MM.1S (cell line): Measurements from ENCODE around the gene KDF1.

Experiments
- DNase-seq: peaks from one replicate; pipeline ENCODE4 v3.0.0-alpha.2; 2015
- H2AFZ ChIP-seq: fragments of 300-600 bp; sonication (generic); 2 replicates; pipeline ENCODE4 v1.6.0; 2016; ENCODE audit warnings: antibody characterized with exemption, low read length
- H3F3A ChIP-seq: fragments of 300-600 bp; sonication (generic); 2 replicates; pipeline ENCODE4 v1.6.1; 2016; ENCODE audit warnings: mild to moderate bottlenecking, antibody characterized with exemption, low read length, moderate library complexity, mixed read lengths; ENCODE audit not compliant: insufficient read depth
- H3K27ac ChIP-seq: fragments of 300-600 bp; sonication (generic); 2 replicates; pipeline ENCODE4 v1.5.1; 2016; ENCODE audit warnings: mild to moderate bottlenecking, low read length
- H3K27me3 ChIP-seq: fragments of 300-600 bp; sonication (generic); replicated peaks from 2 replicates; pipeline ENCODE4 v1.6.0; 2016; ENCODE audit warnings: low read length; ENCODE audit not compliant: insufficient read depth
- H3K36me3 ChIP-seq: fragments of 300-600 bp; sonication (generic); replicated peaks from 2 replicates; pipeline ENCODE4 v1.6.1; 2016; ENCODE audit warnings: mild to moderate bottlenecking, low read length, mixed read lengths; ENCODE audit not compliant: insufficient read depth
- H3K4me1 ChIP-seq: fragments of 300-600 bp; sonication (generic); 2 replicates; pipeline ENCODE4 v1.6.1; 2016; ENCODE audit warnings: low read length, mixed read lengths
- H3K4me2 ChIP-seq: fragments of 300-600 bp; sonication (generic); 2 replicates; pipeline ENCODE4 v1.6.0; 2016; ENCODE audit warnings: low read depth, low read length
- H3K4me3 ChIP-seq: fragments of 300-600 bp; sonication (generic); 2 replicates; pipeline ENCODE4 v1.5.1; 2016; ENCODE audit warnings: low read length, mixed read lengths
- H3K79me2 ChIP-seq: fragments of 300-600 bp; sonication (generic); 2 replicates; pipeline ENCODE4 v1.6.1; 2016; ENCODE audit warnings: mixed run types, low read length, mixed read lengths
- H3K9ac ChIP-seq: fragments of 300-600 bp; sonication (generic); 2 replicates; pipeline ENCODE4 v1.6.1; 2016; ENCODE audit warnings: low read length, mixed read lengths
- H3K9me2 ChIP-seq: fragments of 300-600 bp; sonication (generic); replicated peaks from 2 replicates; pipeline ENCODE4 v1.6.1; 2016; ENCODE audit warnings: mild to moderate bottlenecking, low read length, mixed read lengths; ENCODE audit not compliant: insufficient read depth
- H3K9me3 ChIP-seq: fragments of 300-600 bp; sonication (generic); replicated peaks from 2 replicates; pipeline ENCODE4 v1.6.1; 2016; ENCODE audit warnings: mild to moderate bottlenecking, low read length, mixed read lengths; ENCODE audit not compliant: insufficient read depth
- H4K20me1 ChIP-seq: fragments of 300-600 bp; sonication (generic); 2 replicates; pipeline ENCODE4 v1.6.1; 2016; ENCODE audit warnings: mild to moderate bottlenecking, low read length, moderate library complexity, mixed read lengths; ENCODE audit not compliant: insufficient read depth
- EZH2 ChIP-seq: fragments of 300-600 bp; sonication (generic); optimal IDR thresholded peaks from 2 replicates; pipeline ENCODE3; 2017; ENCODE audit warnings: low read depth, mild to moderate bottlenecking, antibody characterized with exemption, low read length, mixed read lengths
- EZH2phosphoT487 ChIP-seq: fragments of 300-600 bp; sonication (generic); IDR thresholded peaks from 2 replicates; pipeline ENCODE4 v1.6.1; 2018; ENCODE audit warnings: antibody characterized with exemption, low read length
- TF ChIP-seq, protein P1 (sequence below): fragments of 300-600 bp; sonication (generic); IDR thresholded peaks from 2 replicates; pipeline ENCODE4 v1.5.1; 2016; ENCODE audit warnings: antibody characterized with exemption, low read length, mixed read lengths

KDF1 gene

DNA sequence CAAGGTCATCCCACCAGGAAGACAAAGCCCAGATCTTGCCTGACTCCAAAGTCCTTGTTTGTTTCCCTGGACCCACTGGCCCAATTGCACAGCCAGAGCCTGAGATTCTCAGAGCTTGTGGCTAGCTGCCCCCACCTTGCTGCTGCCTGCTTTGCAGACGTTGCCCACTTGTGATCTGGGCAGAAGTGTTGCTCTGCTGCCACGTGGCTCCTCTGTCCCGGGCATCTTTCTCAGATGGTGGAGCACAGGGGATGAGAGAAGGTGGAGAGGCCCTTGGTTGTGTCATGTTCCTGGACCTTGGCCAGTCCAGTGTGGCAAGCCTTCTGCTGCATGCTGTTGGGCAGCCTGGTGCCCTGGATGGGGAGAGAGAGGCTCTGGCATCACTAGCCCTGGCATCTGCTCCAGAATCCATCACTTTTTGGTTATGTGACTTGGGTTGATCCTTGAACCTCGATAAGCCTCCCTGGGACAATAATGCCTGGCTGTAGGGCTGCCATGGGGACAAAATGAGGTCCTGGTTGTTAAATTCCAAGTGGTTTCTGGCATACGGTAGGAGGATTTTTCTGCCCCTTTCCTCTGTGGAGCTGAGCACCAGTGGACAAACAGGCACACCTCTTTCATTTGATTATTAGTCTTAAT, 44.9 kb downstream of the KDF1 start:
- Histone ChIP-seq H4K20me1 (no peaks in the 10 kb centered on the region), H3K4me3 (no peak overlapping the region), H3K79me2 (no peaks in the 10 kb centered on the region), H3K4me2 (no peak overlapping the region), H3K9me3 (no peaks in the 10 kb centered on the region), H3F3A (no peaks in the 10 kb centered on the region), H3K27me3 (no peaks in the 10 kb centered on the region), H3K4me1 (no peaks in the 10 kb centered on the region), H3K9ac (no peak overlapping the region), H3K36me3 (no peaks in the 10 kb centered on the region), H3K9me2 (no peaks in the 10 kb centered on the region), H3K27ac (no peak overlapping the region), H2AFZ (no peak overlapping the region)
- TF ChIP-seq EZH2phosphoT487: no peak
- TF ChIP-seq, protein P1, sequence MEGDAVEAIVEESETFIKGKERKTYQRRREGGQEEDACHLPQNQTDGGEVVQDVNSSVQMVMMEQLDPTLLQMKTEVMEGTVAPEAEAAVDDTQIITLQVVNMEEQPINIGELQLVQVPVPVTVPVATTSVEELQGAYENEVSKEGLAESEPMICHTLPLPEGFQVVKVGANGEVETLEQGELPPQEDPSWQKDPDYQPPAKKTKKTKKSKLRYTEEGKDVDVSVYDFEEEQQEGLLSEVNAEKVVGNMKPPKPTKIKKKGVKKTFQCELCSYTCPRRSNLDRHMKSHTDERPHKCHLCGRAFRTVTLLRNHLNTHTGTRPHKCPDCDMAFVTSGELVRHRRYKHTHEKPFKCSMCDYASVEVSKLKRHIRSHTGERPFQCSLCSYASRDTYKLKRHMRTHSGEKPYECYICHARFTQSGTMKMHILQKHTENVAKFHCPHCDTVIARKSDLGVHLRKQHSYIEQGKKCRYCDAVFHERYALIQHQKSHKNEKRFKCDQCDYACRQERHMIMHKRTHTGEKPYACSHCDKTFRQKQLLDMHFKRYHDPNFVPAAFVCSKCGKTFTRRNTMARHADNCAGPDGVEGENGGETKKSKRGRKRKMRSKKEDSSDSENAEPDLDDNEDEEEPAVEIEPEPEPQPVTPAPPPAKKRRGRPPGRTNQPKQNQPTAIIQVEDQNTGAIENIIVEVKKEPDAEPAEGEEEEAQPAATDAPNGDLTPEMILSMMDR: no peak
- TF ChIP-seq EZH2: no peak
- DNase-seq: no peak

DNA sequence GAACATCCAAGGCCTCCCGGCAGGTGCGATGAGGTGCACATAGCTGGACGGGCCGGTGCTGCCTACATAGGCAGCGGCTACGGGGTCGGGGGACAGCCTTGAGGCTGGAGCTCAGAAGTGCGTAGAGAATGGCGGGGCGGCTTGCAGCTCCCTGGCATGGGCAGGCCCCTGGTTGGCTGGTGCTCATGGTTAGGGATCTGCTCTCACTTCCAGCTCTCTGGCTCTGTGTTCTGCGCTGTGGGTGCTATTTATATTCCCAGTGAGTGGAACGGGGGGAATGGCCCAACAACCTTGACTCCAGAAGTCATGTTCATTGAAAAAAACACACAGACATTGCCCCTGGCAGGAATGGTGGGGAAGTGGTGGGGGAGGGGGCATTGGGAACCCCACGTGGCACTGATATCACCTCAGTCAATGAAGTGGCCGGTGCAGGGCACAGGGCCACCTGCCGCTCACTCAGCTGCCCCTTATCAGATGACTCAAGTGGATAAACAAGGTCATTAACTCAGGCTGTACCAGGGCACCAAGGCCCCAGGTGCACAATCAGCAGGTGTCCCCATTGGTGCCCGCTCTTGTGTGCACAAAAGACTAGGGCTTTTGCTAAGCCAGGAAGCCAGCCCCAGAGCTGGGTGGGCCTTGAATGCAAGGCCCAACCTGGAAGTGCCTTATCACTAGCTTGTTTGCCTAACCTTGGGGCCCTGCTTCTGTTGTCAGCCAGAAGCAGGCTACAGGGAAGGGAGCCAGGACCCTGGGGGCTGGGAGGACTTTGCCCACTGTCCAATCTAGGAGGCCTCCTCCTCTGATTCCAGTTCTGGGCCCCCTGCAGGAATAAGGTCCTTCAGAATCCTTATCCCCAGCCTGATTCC, 46.3 kb downstream of the KDF1 start, which contains the start of gene NR0B2:
NR0B2 (minus strand) TSS at position 222 of the 866 bp plus-strand sequence; CDS start at position 187, 35 bp downstream.
- no peak within 1 kb of the TSS for H3K9ac ChIP-seq
- no peaks in the 10 kb centered on the region for H3K79me2 ChIP-seq
- no peak within 1 kb of the TSS for H3K4me2 ChIP-seq
- no peaks in the 10 kb centered on the region for H3K9me2 ChIP-seq
- no peaks in the 10 kb centered on the region; the same call in 1 of the 2 replicates for H3K27me3 ChIP-seq
- H3K9me3 ChIP-seq: no peaks in the 10 kb centered on the region
- no peaks in the 10 kb centered on the region for H4K20me1 ChIP-seq
- H3K4me1 ChIP-seq: no peaks in the 10 kb centered on the region
- TF ChIP-seq, protein P1: no peak
- TF ChIP-seq EZH2phosphoT487 (no peak), EZH2 (no peak)
- no peak within 1 kb of the TSS for H2AFZ ChIP-seq
- no peaks in the 10 kb centered on the region for H3K36me3 ChIP-seq
- H3K27ac ChIP-seq: no peak within 1 kb of the TSS
- no peak for DNase-seq
- no peaks in the 10 kb centered on the region for H3F3A ChIP-seq
- no peak within 1 kb of the TSS for H3K4me3 ChIP-seq

DNA sequence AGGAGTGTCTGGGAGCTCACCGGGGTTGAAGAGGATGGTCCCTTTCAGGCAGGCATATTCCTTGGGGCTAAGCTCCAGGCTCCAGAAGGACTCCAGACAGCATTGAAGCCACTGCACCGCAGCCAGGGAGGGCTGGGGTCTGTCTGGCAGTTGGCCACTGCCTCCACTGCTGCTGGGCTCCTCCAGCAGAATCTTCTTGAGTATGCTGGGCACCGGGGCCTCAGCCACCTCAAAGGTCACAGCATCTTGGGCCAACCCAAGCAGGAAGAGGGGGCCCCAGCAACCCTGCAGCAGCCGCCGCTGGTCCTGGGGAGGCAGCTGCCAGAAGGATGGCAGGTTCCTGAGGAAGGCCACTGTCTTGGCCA, 46.9 kb downstream of the KDF1 start:
- Histone ChIP-seq H3K4me1 (no peaks in the 10 kb centered on the region), H3K9me2 (no peaks in the 10 kb centered on the region), H3K27ac (no peak overlapping the region), H3K79me2 (no peaks in the 10 kb centered on the region), H2AFZ (no peak overlapping the region), H3K36me3 (no peaks in the 10 kb centered on the region), H3K4me3 (no peak overlapping the region), H3K27me3 (no peaks in the 10 kb centered on the region; the same call in 1 of the 2 replicates), H3K4me2 (no peak overlapping the region), H3K9me3 (no peaks in the 10 kb centered on the region), H3K9ac (no peak overlapping the region), H4K20me1 (no peaks in the 10 kb centered on the region), H3F3A (no peaks in the 10 kb centered on the region)
- DNase-seq: no peak
- TF ChIP-seq, protein P1: no peak
- TF ChIP-seq EZH2phosphoT487: no peak
- TF ChIP-seq EZH2: no peak
